ENCODE measurements around the gene LIMK2.
A peak's percentile ranks its signal among the peaks of the same experiment; 100 is the strongest.

DNA sequence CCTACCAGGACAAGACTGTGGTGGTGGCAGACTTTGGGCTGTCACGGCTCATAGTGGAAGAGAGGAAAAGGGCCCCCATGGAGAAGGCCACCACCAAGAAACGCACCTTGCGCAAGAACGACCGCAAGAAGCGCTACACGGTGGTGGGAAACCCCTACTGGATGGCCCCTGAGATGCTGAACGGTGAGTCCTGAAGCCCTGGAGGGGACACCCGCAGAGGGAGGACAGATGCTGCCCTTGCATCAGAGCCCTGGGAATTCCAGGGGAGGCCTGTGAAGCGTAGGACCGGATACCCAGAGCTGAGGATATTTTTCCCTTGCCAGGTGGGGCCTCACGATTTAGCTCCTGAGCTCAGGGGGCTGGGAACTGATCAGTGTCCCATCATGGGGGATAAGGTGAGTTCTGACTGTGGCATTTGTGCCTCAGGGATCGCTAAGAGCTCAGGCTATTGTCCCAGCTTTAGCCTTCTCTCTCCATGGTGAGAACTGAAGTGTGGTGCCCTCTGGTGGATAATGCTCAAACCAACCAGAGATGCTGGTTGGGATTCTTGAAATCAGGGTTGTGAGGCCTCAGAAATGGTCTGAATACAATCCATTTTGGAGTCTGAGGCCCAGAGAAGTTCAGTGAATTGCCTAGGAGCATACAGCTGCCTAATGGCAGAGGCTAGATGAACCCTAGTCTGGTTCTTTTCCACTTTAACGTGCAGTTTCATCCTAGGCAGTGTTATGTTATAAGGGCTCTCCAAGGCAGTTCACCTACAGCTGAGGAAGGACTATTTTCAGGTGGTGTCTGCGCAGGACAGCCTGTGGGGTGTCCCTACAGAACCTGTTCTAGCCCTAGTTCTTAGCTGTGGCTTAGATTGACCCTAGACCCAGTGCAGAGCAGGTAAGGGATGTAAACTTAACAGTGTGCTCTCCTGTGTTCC is 60.7 kb downstream of the LIMK2 start:
- TF ChIP-seq, protein P1, sequence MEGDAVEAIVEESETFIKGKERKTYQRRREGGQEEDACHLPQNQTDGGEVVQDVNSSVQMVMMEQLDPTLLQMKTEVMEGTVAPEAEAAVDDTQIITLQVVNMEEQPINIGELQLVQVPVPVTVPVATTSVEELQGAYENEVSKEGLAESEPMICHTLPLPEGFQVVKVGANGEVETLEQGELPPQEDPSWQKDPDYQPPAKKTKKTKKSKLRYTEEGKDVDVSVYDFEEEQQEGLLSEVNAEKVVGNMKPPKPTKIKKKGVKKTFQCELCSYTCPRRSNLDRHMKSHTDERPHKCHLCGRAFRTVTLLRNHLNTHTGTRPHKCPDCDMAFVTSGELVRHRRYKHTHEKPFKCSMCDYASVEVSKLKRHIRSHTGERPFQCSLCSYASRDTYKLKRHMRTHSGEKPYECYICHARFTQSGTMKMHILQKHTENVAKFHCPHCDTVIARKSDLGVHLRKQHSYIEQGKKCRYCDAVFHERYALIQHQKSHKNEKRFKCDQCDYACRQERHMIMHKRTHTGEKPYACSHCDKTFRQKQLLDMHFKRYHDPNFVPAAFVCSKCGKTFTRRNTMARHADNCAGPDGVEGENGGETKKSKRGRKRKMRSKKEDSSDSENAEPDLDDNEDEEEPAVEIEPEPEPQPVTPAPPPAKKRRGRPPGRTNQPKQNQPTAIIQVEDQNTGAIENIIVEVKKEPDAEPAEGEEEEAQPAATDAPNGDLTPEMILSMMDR (IDR thresholded peaks at IDR 0.05), result peak; percentile 39 to 67 (median 63)
- TF ChIP-seq POLR2A (IDR thresholded peaks at IDR 0.05), result no peak

Measured in body of pancreas (tissue), 4 donors.